Panc1 (cell line): ENCODE results near the gene EIF2A. TPM values are rescaled to one million over a fixed set of nuclear protein-coding genes. Genes with fewer than 3 reads are reported as not detected.

ENCODE experiments used
- ATAC-seq: fragments of 200-7000 bp; cut with Tn5 transposase; 2 replicates; pipeline ENCODE4 v1.9.1; 2020; ENCODE audit warnings: mild to moderate bottlenecking, moderate library complexity
- BruUV-seq: library from RNA; stranded (reverse); fragments of 400-500 nt; replicated peaks from 2 replicates; lab custom pipeline; 2021; lab: Mats Ljungman, UMichigan
- CTCF ChIA-PET: fragments of 300-600 bp; sonication (Branson Sonifier 250); formaldehyde crosslinking; loops from one replicate; lab custom pipeline; 2022; ENCODE audit warnings: antibody characterized with exemption; lab: Charles Lee
- POLR2A ChIA-PET: fragments of 300-600 bp; sonication (Branson Sonifier 250); formaldehyde crosslinking; loops from one replicate; lab custom pipeline; 2022; ENCODE audit warnings: antibody characterized with exemption; lab: Charles Lee
- DNase-seq: peaks from one replicate; pipeline ENCODE4 v3.0.0-alpha.2; 2010; ENCODE audit warnings: low read depth, low spot score
- H3K27ac ChIP-seq: 2 replicates; pipeline ENCODE4 v1.5.1; 2011; ENCODE audit warnings: mild to moderate bottlenecking, low read length, inconsistent platforms
- H3K27me3 ChIP-seq: fragments of 200-500 bp; sonication (Bioruptor generic); 2 replicates; pipeline ENCODE4 v1.6.0; 2014; ENCODE audit warnings: low read length, inconsistent platforms; ENCODE audit not compliant: control insufficient read depth, insufficient read depth
- H3K36me3 ChIP-seq: fragments of 200-500 bp; sonication (Bioruptor generic); 2 replicates; pipeline ENCODE4 v1.5.1; 2014; ENCODE audit warnings: inconsistent platforms, mild to moderate bottlenecking, low read length, moderate library complexity; ENCODE audit not compliant: control insufficient read depth, insufficient read depth
- H3K4me1 ChIP-seq: 2 replicates; pipeline ENCODE4 v1.5.1; 2011; ENCODE audit warnings: inconsistent platforms, mild to moderate bottlenecking, low read length, moderate library complexity; ENCODE audit not compliant: control insufficient read depth, insufficient read depth
- H3K4me3 ChIP-seq, 2 experiments: 2 replicates each; pipeline ENCODE4 v1.5.1; 2011 to 2012; ENCODE audit warnings: low read depth in 2 of 2, low read length in 2 of 2, mild to moderate bottlenecking in 2 of 2, inconsistent platforms in 1 of 2, moderate library complexity in 1 of 2
- H3K9me3 ChIP-seq: fragments of 200-500 bp; sonication (Bioruptor generic); 2 replicates; pipeline ENCODE4 v1.5.1; 2014; ENCODE audit warnings: low read depth, mild to moderate bottlenecking, inconsistent platforms, low read length, moderate library complexity; ENCODE audit not compliant: control insufficient read depth, insufficient read depth
- CTCF ChIP-seq: fragments of 450-650 bp; IDR thresholded peaks from 2 replicates; pipeline ENCODE4 v1.5.1; 2017; ENCODE audit warnings: mild to moderate bottlenecking
- POLR2AphosphoS5 ChIP-seq: IDR thresholded peaks from 2 replicates; pipeline ENCODE4 v1.6.1; 2012; ENCODE audit warnings: mild to moderate bottlenecking, low read depth, low read length, moderate library complexity
- REST ChIP-seq, 2 experiments: IDR thresholded peaks; 2 replicates each; pipeline ENCODE4 v1.6.1; 2011 to 2012; ENCODE audit warnings: low read depth in 2 of 2, control low read depth in 1 of 2, low read length in 1 of 2, mild to moderate bottlenecking in 1 of 2, moderate library complexity in 1 of 2; ENCODE audit not compliant: insufficient read depth in 1 of 2
- SIN3A ChIP-seq: IDR thresholded peaks from 2 replicates; pipeline ENCODE4 v1.6.1; 2012; ENCODE audit warnings: low read depth, mild to moderate bottlenecking, low read length, moderate library complexity, borderline replicate concordance; ENCODE audit not compliant: insufficient read depth
- TCF7L2 ChIP-seq: IDR thresholded peaks from 2 replicates; pipeline ENCODE4 v1.6.1; 2011; ENCODE audit warnings: mild to moderate bottlenecking, low read depth, low read length, inconsistent platforms
- in situ Hi-C: cut with HindIII; loops from 2 replicates; pipeline ENCODE4 v1.10.0; 2016; ENCODE audit warnings: low sequenced_read_pairs, low pct_unique_long_range_greater_than_20kb
- intact Hi-C: fragments of 100-400 bp; cut with micrococcal nuclease; formaldehyde crosslinking; loops from one replicate; pipeline ENCODE4 v1.10.0; 2022; ENCODE audit not compliant: unreplicated experiment
- total RNA-seq: library from RNA; stranded (reverse); gene quantifications from one replicate; pipeline ENCODE4 v1.2.1, GENCODE V29; 2021; ENCODE audit not compliant: unreplicated experiment

EIF2A gene
- total RNA-seq, 1 experiment from 2014 or later: 70.0 TPM

- no TSS peak for BruUV-seq
- H3K27ac ChIP-seq: no peak overlapping the region
- in situ Hi-C loops: no loop called here
- CTCF ChIA-PET: no interaction called here
- H3K4me3 ChIP-seq: no peak overlapping the region
- intact Hi-C loops: no loop called here
- H3K9me3 ChIP-seq: no peaks in the 10 kb centered on the region
- POLR2A ChIA-PET: no interaction called here
- H3K27me3 ChIP-seq: no peaks in the 10 kb centered on the region
- H3K4me1 ChIP-seq: no peaks in the 10 kb centered on the region
- no peaks in the 10 kb centered on the region for H3K36me3 ChIP-seq
- no peak for ATAC-seq
- no peak for DNase-seq
- TF ChIP-seq REST (IDR thresholded peaks at IDR 0.05; ENCODE audit: insufficient read depth in 1 of 2, low read depth in 2 of 2, low read length in 1 of 2) (no peak), CTCF (no peak)
Measured at GRCh38 chr3:150508401-150508800, 38.2 kb upstream of the EIF2A start.

GRCh38 chr3:150509780-150510179, 36.8 kb upstream of the EIF2A start:
- no peaks in the 10 kb centered on the region for H3K9me3 ChIP-seq
- no peak overlapping the region for H3K27ac ChIP-seq
- POLR2A ChIA-PET: interaction anchor here (0.7 kb wide), 1 partner anchor 417 kb away, joined by 3 read pairs; no protein-coding TSS in a partner anchor
- in situ Hi-C loops: no loop called here
- no TSS peak for BruUV-seq
- intact Hi-C loops: no loop called here
- H3K4me1 ChIP-seq: no peaks in the 10 kb centered on the region
- no peaks in the 10 kb centered on the region for H3K27me3 ChIP-seq
- CTCF ChIA-PET: no interaction called here
- ATAC-seq (no peak), DNase-seq (no peak)
- no peak overlapping the region for H3K4me3 ChIP-seq
- TF ChIP-seq CTCF (no peak), SIN3A (no peak), REST (IDR thresholded peaks at IDR 0.05; ENCODE audit: insufficient read depth in 1 of 2, low read depth in 2 of 2, low read length in 1 of 2) (no peak), TCF7L2 (no peak), POLR2AphosphoS5 (no peak)
- no peaks in the 10 kb centered on the region for H3K36me3 ChIP-seq
